Right ventricle myocardium superior (tissue), 1 donor: ENCODE results near the gene MYO18A. TPM values are rescaled to one million over a fixed set of nuclear protein-coding genes. Genes with fewer than 3 reads are reported as not detected.
"Not testable (repeated sequence)": the region's sequence is repeated elsewhere in the genome, so short reads cannot be mapped to it uniquely, and the experiment has no call there.

Source experiments
- ATAC-seq: fragments of 200-7000 bp; cut with Tn5 transposase; one replicate; pipeline ENCODE4 v1.9.1; 2020; ENCODE audit warnings: mild to moderate bottlenecking; ENCODE audit not compliant: poor library complexity
- DNase-seq: peaks from one replicate; pipeline ENCODE4 v3.0.0-alpha.2; 2020
- intact Hi-C: fragments of 100-400 bp; cut with DNase I; formaldehyde crosslinking; loops from one replicate; pipeline ENCODE4 v1.11.2; 2022
- total RNA-seq: library from RNA; stranded (reverse); fragmentation: NEBNext Ultra II Directional; extraction: Animal tissue kit (Norgen Biotek cat#: 25700); gene quantifications from one replicate; pipeline ENCODE4 v1.2.1, GENCODE V29; 2021
- donor health status: DM: no; HTN: yes; CAD: no; lungs with severe emphysema.

The MYO18A gene
- total RNA-seq, 1 donor from 2014 or later: 393 TPM

DNA sequence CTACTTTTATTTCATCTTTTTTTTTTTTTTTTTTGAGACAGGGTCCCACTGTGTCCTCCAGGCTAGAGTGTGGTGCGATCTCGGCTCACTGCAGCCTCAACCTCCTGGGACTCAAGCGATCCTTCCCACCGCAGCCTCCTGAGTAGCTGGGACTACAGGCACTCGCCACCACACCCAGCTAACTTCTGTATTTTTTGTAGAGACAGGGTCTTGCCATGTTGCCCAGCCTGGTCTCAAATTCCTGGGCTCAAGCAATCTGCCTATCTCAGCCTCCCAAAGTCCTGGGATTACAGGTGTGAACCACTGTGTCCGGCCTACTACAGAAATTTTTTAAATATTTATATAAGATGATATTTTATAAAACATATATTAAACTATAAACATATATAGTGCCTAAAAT lies 4.8 kb downstream of the MYO18A start:
- intact Hi-C loops: no loop called here
- ATAC-seq: no peak
- DNase-seq: no peak

DNA sequence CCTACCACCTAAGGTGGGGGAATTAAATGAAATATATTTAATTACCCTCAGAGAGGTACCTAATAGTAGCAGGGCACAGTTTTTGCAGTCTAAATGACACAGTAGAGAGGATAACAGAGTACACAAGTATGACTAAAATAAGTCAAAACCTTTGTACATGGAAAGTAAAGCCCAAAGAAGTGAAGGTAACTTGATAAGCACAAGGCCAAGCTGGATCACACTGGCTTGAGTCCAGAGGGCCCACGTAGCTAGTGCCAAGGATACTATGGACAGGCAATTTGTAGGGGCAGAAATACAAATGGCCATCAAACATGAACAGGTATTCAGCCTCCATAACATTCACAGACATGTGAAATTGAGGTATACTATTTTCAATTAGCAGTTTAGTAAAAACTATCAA lies 7.6 kb downstream of the MYO18A start:
- DNase-seq (no peak), ATAC-seq (no peak)
- intact Hi-C loops: no loop called here

DNA sequence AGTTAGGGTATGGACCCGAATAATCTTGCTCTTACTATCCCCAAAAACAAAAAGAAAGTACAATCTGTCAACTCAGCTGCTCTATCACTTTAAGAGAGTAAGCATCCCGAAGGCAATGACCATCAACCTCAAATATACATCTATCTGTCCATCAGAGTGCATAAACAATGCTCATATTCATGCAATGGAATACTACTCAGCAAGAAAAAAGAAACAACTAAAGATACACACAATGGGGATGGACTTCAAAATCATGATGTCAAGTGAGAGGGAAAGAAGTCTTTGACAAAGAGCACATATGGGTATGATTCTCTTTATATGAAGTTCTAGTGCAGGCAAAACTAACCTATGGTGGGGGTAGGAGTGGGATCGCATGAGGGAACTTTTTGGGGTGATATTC lies 9.5 kb downstream of the MYO18A start:
- DNase-seq (no peak), ATAC-seq (no peak)

DNA sequence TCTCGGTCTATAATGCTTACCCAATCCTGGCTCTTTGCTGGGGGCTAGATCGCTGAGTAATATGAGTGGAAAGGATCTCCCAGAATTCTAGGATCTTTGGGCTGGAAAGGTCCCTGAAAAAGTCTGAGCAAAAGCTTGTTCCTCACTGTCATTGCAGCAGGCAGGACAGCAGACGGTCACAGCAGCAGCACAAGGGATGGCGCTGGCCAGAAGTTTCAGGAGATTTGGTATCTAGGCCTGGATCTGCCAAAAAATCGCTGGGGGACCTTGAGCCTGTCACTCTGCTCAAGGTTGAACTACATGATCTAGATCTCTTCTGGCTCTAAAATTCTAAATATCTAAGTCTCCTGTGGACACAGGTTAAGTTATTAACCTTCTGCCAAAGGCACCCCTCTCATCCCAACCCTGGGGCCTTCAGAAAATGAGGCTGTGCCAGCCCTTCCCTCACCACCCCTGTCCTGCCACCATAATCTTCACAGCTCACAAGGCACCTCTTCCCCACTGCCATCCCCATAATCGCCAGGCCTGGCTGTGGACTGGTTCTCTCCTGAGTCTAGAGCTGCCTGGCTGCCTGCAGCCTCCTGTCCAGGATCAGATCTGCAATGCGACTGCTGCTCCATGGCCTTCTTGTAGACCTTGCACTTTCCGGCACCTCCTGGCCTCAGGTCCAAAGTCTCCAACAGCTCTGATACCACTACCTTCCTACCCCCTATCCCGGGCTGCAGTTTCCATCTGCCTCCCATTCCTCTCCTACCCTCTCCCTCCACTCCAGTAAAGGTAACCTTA lies 10.2 kb downstream of the MYO18A start:
- intact Hi-C loops: no loop called here
- ATAC-seq: no peak

More for the DNA sequence above, 9.5 kb downstream of the MYO18A start:
- intact Hi-C loops: no loop called here

DNA sequence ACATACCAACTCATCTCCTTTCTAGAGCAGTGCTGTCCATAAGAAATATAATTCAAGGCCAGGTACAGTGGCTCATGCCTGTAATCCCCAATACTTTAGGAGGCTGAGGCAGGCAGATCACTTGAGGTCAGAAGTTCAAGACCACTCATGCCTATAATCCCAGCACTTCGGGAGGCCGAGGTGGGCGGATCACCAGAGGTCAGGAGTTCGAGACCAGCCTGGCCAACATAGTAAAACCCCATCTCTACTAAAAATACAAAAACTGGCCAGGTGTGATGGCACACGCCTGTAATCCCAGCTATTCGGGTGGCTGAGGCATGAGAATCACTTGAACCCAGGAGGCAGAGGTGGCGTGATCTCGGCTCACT lies 11.5 kb downstream of the MYO18A start:
- intact Hi-C loops, DNase-seq, ATAC-seq: not testable (repeated sequence)

More for the DNA sequence above, 10.2 kb downstream of the MYO18A start:
- no peak for DNase-seq

DNA sequence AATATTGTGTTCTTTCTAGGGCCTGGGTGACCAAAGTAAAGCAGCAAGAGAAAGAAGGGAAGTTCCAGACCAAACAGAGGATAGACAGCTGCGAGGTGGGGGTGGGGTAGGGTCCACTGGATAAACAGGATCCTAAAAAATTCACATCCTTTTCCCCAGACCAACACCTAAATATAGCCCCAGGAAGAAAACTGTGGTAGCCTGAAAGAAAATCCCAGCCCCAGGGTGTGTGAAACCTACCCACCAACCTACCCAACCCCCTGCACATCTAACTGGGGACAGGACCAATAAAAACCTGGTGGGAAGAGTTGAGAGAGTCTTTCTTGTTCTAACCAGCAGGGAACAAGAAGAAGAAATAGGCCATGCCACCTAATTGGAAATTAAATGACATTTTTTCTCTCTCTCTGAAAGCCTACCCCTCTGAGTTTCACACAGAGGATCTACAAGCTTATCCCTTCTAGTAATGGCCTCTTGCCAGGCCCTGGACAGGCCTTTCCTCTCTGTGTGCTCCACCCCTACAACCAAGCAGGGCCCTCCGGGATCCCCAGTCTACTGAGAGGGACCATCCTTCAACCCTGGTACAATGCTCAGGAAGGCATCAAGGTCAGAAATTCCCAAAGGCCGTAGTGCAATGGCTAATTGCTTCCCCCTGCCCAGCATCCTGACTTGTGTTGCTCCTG lies 12.0 kb downstream of the MYO18A start:
- DNase-seq: no peak
- intact Hi-C loops: no loop called here
- peak; percentile 41 for ATAC-seq

DNA sequence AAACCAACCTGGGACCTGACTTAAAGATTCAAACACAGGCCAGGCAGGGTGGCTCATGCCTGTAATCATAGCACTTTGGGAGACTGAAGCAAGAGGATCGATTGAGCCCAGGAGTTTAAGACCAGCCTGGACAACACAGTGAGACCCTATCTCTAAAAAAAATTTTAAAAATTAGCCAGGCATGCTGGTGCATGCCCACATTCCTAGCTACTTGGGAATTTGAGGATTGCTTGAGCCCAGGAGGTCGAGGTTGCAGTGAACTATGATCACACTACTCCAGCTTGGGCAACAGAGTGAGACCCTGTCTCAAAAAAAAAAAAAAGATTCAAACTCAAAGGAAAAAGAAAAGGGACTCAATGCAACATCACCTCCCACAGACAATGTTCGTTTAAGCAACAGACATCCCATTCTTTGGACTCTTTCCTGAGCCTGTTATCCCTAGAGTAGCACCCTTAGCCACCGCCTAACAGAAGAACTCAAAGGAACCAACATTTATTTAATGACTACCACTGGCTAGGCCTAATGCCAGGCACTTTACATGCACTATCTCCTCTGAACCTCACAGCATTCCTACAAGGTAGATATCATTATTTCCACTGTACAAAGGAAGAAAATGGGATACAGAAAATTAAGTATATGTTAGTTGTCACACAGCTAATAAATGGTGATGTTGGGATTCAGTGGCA lies 12.7 kb downstream of the MYO18A start:
- intact Hi-C loops: no loop called here
- DNase-seq (no peak), ATAC-seq (no peak)

DNA sequence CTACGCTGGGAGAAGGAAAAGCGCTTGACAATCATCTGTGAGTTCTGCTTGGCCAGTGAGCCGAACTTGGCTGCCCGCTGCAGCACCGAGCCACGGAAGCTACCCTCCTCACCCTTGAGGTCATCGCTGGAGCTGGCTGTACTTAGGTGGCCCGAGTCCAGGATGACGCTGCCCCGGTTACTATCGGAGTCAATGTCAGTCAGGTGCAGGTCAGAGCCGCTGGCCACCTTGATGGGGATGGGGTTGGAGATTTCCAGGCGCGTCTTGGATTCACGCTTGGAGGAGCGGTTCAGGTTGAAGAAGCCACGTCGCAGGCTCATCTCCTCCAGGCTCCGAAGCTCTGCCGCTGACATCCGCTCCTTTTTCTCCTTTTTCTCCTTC lies 13.7 kb downstream of the MYO18A start:
- intact Hi-C loops: no loop called here
- DNase-seq (no peak), ATAC-seq (no peak)

DNA sequence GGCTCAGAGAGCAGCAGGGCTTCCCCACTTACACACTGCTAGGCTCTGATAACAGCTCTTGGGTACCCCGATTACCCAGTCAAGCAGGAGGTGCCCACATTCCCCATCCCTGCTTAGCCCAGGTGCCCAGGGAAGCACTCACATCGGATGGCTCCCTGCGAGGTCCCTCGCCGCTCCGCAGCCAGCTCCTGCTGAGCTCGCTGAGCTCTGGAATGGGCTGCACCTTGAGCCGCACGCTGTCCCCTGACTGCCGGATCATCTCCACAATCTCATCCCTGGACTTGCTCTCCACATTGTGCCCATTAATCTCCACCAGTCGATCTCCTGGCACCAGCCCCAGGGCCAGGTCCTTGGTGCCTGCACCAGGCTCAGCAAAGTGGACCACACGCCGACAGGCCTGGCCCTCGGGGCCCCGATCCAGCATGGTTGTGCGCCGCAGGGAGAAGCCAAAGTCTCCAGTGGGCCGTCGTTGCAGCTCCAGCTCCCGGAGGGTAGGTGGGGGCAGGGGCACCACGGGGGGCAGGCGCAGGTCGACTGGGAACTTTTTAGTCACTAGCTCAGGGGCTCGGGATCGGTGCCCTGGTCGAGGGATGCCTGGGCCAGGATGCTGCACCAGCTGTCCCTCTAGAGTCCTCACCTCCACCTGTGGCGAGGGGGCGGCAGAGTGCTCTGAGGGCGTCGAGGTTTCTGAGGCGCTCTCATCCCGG lies 14.2 kb downstream of the MYO18A start:
- ATAC-seq: no peak
- intact Hi-C loops: no loop called here
- DNase-seq: no peak

DNA sequence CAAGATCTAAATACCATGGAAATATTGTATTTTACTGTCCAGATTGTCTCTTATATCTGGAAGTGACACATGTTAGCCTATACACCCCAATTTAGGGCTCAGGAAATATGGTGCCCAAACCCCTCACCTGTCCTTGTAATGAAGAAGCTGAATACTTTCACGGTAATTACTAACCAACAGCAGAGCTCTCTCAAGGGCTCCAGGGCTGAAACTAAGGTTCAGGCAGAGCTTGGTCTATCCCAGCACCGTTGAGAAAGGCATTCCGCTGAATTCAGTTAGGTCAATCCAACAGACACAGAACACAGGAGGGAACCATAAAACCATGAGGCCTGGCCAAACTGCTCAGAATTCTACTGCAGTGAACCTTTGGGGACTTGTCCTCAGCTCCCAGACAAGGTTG lies 14.9 kb downstream of the MYO18A start:
- intact Hi-C loops: no loop called here
- no peak for DNase-seq
- ATAC-seq: no peak

DNA sequence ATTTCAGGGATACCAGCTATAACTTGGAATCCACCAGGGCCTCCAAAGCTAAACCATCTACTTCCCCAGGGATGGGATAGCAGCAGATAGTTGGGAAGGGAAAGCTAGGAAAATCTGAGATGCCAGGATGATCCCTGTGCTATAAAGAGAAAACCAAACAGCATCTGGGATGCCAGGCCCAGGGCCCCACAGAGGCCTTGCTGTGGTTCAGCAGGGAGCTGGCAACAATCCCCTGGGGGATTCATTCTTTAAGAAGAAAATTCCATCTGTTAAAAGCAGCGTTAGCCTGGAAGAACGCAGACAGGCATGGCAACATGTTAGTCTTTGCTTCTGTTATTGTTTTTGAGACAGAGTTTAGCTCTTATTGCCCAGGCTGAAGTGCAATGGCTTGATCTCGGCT lies 16.6 kb downstream of the MYO18A start:
- no peak for DNase-seq
- ATAC-seq: no peak
- intact Hi-C loops: no loop called here

DNA sequence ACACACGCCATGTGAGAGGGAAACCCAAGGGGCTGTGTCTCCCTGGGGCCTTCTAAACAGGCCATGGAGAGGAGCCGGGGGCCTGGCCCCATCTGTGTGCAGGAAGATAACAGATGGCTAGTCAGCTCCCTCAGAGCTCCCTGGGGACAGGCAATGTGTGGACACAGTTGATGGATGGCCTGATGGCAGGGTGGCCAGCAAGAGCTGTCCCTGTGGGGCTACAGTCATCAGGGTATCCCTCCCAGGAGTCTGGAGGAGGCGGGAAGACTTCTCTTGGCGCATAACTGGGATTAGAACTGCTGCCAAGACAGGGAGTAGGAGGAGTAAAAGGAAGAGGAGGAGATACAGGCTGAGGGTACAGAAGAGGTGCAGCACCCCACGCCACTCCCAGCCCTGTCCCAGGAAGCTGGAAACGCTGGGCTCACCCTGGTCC lies 17.3 kb downstream of the MYO18A start:
- no peak for DNase-seq
- no peak for ATAC-seq
- intact Hi-C loops: no loop called here

DNA sequence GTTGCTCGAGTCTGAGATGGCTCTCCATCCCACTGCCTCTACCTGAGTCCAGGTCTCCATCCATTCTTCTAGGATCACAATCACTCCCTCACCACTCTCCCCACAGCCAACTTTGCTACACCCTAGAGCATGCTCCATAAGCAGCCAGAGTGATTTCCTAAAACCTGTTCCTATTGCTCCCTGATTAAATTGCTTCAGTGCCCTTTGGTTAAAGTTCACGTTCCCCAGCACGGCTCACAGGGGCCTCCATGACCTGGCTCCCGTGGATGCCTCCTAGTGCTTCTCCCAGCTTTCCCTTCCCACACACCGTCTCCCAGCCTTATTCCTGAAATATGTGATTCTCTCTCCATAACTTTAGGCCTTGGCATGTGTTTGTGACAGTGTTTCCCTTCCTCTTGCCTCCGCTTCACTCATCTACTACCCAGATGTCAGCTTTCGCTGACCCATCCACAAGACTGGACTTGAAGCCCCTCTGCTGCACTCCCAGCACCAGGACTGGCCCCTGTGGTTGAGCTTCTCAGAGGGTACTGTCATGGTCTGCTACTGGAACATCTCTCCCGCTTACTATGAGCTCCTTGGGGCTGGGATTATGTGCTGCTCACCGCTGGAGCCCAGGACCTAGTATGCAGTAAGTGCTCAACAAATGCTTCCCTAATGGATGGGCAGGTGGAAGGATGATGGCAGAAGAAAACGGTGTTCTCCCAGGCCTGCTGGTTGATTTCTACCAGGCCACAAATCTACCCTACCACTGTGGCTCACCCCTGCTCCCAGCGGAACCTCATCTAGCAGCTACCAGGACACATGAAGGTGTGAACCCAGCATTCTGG lies 17.9 kb downstream of the MYO18A start:
- DNase-seq (no peak), ATAC-seq (no peak)

DNA sequence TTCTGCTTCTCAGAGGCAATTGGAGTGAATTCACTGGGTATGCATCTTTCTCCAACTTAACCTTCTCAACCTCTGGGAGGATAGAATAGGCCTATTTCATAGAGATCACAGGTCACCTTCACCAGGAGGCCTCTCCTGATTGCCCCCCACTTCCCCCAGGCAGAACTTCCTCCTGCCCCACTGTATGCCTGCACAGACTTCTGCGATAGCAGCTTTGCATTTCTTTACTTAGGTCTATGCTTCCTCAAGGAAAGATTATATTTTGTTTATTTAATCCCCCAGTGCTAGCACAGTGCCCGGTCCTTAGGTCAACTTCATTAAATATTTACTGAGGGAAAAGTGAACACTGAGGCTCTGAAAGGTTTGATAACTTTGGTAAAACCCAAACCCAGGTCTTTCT lies 19.9 kb downstream of the MYO18A start:
- intact Hi-C loops: no loop called here
- DNase-seq (no peak), ATAC-seq (no peak)

More for the DNA sequence above, 17.9 kb downstream of the MYO18A start:
- intact Hi-C loops: no loop called here

DNA sequence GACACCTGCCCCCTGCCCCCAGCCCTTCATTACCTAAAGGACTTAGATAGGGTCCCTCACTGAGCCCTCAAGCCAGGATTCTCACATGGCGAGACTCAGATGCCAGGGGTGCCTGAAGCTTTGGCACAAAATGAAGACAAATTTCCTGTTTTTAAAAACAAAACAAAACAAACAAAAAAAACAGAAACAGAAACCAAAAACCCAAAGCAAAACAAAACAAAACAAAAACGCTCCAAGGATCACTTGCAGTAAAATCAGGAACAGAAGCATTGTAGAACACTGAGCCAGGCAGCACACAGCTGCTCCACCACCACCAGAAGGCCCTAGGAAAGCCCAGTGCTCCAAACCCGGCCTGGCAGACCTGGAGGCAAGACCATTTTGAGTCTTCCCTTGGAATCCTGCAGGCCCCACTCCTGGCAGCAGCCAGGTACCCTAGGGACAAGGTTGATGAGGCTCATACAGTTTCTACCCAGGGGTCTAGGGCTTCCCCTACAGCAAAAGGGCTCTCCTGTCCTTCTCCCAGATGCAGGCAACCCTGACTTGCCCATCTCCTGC lies 20.8 kb downstream of the MYO18A start:
- intact Hi-C loops: no loop called here
- DNase-seq: no peak

DNA sequence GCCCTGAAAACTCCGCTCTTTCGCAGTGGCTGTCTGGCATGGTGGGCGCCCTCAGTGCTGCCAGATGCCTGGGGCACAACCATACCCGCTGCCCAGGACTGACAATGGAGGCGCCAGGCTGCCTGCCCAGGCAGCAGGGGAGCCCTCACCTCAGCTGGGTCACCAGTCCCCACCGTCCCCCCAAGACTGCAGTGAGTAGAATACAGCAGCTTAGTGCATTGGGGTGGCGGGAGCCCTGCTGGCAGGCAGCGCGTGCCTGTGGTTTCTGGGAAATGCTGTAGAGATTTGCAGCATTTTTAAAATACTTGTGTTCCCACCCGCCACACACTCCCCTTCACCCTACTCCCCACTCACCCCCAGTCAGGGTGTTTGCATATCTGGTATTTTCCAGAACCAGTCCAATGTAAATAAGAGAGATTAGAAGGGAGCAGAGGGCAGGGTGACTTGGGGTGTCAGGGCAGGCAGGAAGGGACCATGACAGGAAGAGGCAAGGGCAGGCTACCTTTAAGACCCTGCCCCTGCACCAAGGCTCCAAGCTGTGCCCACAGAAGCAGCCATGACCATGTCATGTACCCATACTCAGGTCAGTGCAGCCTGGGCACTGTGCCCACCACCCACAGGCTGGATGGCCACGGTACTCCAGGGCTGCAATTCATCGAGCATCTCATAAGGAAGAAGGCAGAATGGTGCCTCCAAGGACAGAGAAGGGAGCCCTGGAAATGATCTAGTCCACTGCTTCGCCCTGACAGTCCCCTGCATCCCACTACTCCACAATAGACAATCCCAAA lies 21.5 kb downstream of the MYO18A start:
- ATAC-seq (no peak), DNase-seq (no peak)
- intact Hi-C loops: no loop called here

More for the DNA sequence above, 20.8 kb downstream of the MYO18A start:
- no peak for ATAC-seq

DNA sequence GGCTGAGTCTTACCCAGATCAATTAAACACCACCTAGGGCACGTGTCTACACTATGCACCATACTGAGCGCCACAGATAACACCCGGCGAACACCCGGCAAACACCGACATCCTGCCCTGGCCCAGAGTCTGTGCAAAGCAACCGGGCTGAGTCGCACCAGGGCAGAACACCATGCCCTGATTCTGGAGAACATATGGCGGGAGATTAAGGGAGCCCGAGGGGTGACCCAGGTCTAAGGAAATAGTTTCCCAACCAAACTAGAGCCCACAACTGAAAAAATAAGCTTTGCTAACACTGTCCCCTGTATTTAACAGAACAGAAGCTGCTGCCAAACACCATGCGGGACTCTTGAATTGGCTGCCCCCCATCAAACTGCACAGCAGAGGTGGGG lies 22.1 kb downstream of the MYO18A start:
- ATAC-seq: no peak
- DNase-seq: no peak
- intact Hi-C loops: no loop called here
